ENCODE data around the gene UBALD2. TPM values are rescaled to one million over a fixed set of nuclear protein-coding genes. Genes with fewer than 3 reads are reported as not detected.

Gene UBALD2
- total and polyA plus RNA-seq, 2 of the 13 experiments (the other 11 are each of a cell fraction or from before 2014, with no cell fraction given), result 3.3 to 89.7 TPM

GRCh38 chr17:76240461-76241203 lies 24.5 kb upstream of the UBALD2 start, which contains the start of gene RNF157 (continued):
- TF ChIP-seq ZNF691 (CRISPR knock-in tag; IDR thresholded peaks at IDR 0.05; ENCODE audit: borderline replicate concordance, low read depth) (no peak), ZNF563 (CRISPR knock-in tag; IDR thresholded peaks at IDR 0.05) (peak; percentile 81; the same call in 1 of the 2 replicates), PBX3 (CRISPR knock-in tag; IDR thresholded peaks at IDR 0.05; ENCODE audit: borderline replicate concordance) (no peak), KDM2A (CRISPR knock-in tag; IDR thresholded peaks at IDR 0.05; ENCODE audit: borderline replicate concordance, low read depth) (peak; percentile 62; the same call in 1 of the 2 replicates), ZNF205 (CRISPR knock-in tag; IDR thresholded peaks at IDR 0.05) (0 out of 2 replicates have a peak, but pooled peaks have one; percentile 35), SP1 (IDR thresholded peaks at IDR 0.05) (no peak), SP1 (CRISPR knock-in tag; IDR thresholded peaks at IDR 0.05) (no peak), TBX2 (CRISPR knock-in tag; IDR thresholded peaks at IDR 0.05; ENCODE audit: borderline replicate concordance) (no peak), ATF7-NPFF (CRISPR knock-in tag; IDR thresholded peaks at IDR 0.05; ENCODE audit: low read depth) (peak; percentile 52; the same call in 1 of the 2 replicates), ZFP90 (CRISPR knock-in tag; IDR thresholded peaks at IDR 0.05; ENCODE audit: borderline replicate concordance) (no peak; the same call in 1 of the 2 replicates), ZBTB20 (CRISPR knock-in tag; IDR thresholded peaks at IDR 0.05; ENCODE audit: borderline replicate concordance, low read depth) (no peak), YEATS4 (CRISPR knock-in tag; IDR thresholded peaks at IDR 0.05; ENCODE audit: borderline replicate concordance) (no peak; the same call in 1 of the 2 replicates), SOX6 (IDR thresholded peaks at IDR 0.05) (no peak), SOX6 (CRISPR knock-in tag; IDR thresholded peaks at IDR 0.05) (peak; percentile 32; the same call in 1 of the 2 replicates), JDP2 (CRISPR knock-in tag; IDR thresholded peaks at IDR 0.05; ENCODE audit: borderline replicate concordance) (no peak), PHF8 (CRISPR knock-in tag; IDR thresholded peaks at IDR 0.05) (peak; percentile 39; the same call in 1 of the 2 replicates), SMAD9 (CRISPR knock-in tag; IDR thresholded peaks at IDR 0.05) (no peak), ZFP36L2 (CRISPR knock-in tag; IDR thresholded peaks at IDR 0.05) (no peak), DR1 (CRISPR knock-in tag; IDR thresholded peaks at IDR 0.05) (no peak), ZNF704 (CRISPR knock-in tag; IDR thresholded peaks at IDR 0.05; ENCODE audit: borderline replicate concordance) (no peak)
- TF ChIP-seq, protein P1, sequence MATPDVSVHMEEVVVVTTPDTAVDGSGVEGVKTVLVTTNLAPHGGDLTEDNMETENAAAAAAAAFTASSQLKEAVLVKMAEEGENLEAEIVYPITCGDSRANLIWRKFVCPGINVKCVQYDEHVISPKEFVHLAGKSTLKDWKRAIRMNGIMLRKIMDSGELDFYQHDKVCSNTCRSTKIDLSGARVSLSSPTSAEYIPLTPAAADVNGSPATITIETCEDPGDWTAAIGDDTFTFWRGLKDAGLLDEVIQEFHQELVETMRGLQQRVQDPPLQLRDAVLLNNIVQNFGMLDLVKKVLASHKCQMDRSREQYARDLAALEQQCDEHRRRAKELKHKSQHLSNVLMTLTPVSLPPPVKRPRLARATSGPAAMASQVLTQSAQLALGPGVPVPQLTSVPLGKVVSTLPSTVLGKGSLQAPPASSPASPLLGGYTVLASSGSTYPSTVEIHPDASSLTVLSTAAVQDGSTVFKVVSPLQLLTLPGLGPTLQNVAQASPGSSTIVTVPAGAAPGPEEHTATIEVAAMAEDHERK (CRISPR knock-in tag; IDR thresholded peaks at IDR 0.05; ENCODE audit: low read depth), result no peak
- TF ChIP-seq, protein P2, sequence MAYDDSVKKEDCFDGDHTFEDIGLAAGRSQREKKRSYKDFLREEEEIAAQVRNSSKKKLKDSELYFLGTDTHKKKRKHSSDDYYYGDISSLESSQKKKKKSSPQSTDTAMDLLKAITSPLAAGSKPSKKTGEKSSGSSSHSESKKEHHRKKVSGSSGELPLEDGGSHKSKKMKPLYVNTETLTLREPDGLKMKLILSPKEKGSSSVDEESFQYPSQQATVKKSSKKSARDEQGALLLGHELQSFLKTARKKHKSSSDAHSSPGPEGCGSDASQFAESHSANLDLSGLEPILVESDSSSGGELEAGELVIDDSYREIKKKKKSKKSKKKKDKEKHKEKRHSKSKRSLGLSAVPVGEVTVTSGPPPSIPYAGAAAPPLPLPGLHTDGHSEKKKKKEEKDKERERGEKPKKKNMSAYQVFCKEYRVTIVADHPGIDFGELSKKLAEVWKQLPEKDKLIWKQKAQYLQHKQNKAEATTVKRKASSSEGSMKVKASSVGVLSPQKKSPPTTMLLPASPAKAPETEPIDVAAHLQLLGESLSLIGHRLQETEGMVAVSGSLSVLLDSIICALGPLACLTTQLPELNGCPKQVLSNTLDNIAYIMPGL (CRISPR knock-in tag; IDR thresholded peaks at IDR 0.05; ENCODE audit: borderline replicate concordance in 1 of 2, low read depth in 1 of 2), result no peak

Data from HepG2 (cell line).